SK-N-SH (cell line): Measurements from ENCODE around the gene TBX1. TPM values are rescaled to one million over a fixed set of nuclear protein-coding genes. Genes with fewer than 3 reads are reported as not detected.
A peak's percentile ranks its signal among the peaks of the same experiment; 100 is the strongest.

ENCODE experiments used
- CTCF ChIA-PET: fragments of 300-600, 350-600 bp; formaldehyde crosslinking; extraction: SDS; loops from one replicate; lab custom pipeline; 2021; lab: Yijun Ruan, JAX
- POLR2A ChIA-PET: fragments of 350-600 bp; sonication (Branson Sonifier 250); formaldehyde crosslinking; extraction: SDS; loops from one replicate; lab custom pipeline; 2020; ENCODE audit warnings: antibody characterized with exemption, inconsistent platforms; lab: Yijun Ruan, JAX
- DNase-seq: peaks from one replicate; pipeline ENCODE4 v3.0.0; 2012
- H2AFZ ChIP-seq: fragments of 200-600 bp; sonication (generic); 2 replicates; pipeline ENCODE4 v1.8.1; 2016; ENCODE audit warnings: antibody characterized with exemption, mild to moderate bottlenecking, low read depth
- H3F3A ChIP-seq: fragments of 200-600 bp; sonication (generic); replicated peaks from 2 replicates; pipeline ENCODE3; 2016; ENCODE audit warnings: antibody characterized with exemption, mild to moderate bottlenecking; ENCODE audit not compliant: insufficient read depth
- H3K27ac ChIP-seq, 2 experiments: fragments of 200-500 bp in 1 of 2; fragments of 200-600 bp in 1 of 2; sonication (Bioruptor generic) in 1 of 2; sonication (generic), shearing (Covaris generic) in 1 of 2; 2 replicates each; pipeline versions ENCODE4 v1.5.1 to v1.6.1; 2014 to 2016; ENCODE audit warnings: low read depth in 2 of 2, inconsistent platforms in 1 of 2, low read length in 1 of 2, mild to moderate bottlenecking in 1 of 2, mixed read lengths in 1 of 2
- H3K27me3 ChIP-seq: fragments of 200-600 bp; sonication (generic), shearing (Covaris generic); 2 replicates; pipeline ENCODE4 v1.6.1; 2016; ENCODE audit warnings: mixed run types; ENCODE audit not compliant: insufficient read depth
- H3K36me3 ChIP-seq, 2 experiments: fragments of 200-500 bp in 1 of 2; fragments of 200-600 bp in 1 of 2; sonication (Bioruptor generic) in 1 of 2; sonication (generic) in 1 of 2; replicated peaks in 1 of 2; 2 replicates each; pipeline versions ENCODE3 to v1.5.1; 2014 to 2016; ENCODE audit warnings: low read length in 1 of 2, mild to moderate bottlenecking in 1 of 2; ENCODE audit not compliant: insufficient read depth in 2 of 2, control insufficient read depth in 1 of 2
- H3K4me1 ChIP-seq, 2 experiments: fragments of 200-500 bp in 1 of 2; fragments of 200-600 bp in 1 of 2; sonication (Bioruptor generic) in 1 of 2; sonication (generic), shearing (Covaris generic) in 1 of 2; 2 replicates each; pipeline versions ENCODE4 v1.5.1 to v1.6.1; 2014 to 2016; ENCODE audit warnings: low read depth in 1 of 2, low read length in 1 of 2, mixed run types in 1 of 2; ENCODE audit not compliant: insufficient read depth in 2 of 2, control insufficient read depth in 1 of 2
- H3K4me2 ChIP-seq: fragments of 200-600 bp; sonication (generic), shearing (Covaris generic); 2 replicates; pipeline ENCODE4 v1.6.1; 2017; ENCODE audit warnings: mixed run types
- H3K4me3 ChIP-seq, 2 experiments: fragments of 200-500 bp in 1 of 2; fragments of 200-600 bp in 1 of 2; sonication (Bioruptor generic) in 1 of 2; sonication (generic), shearing (Covaris generic) in 1 of 2; 2 replicates each; pipeline versions ENCODE4 v1.5.1 to v1.8.1; 2014 to 2016; ENCODE audit warnings: low read depth in 2 of 2, inconsistent platforms in 1 of 2, low read length in 1 of 2, mild to moderate bottlenecking in 1 of 2, mixed read lengths in 1 of 2, moderate library complexity in 1 of 2
- H3K79me2 ChIP-seq: fragments of 200-600 bp; sonication (generic); 2 replicates; pipeline ENCODE4 v1.8.1; 2017; ENCODE audit warnings: mild to moderate bottlenecking; ENCODE audit not compliant: insufficient read depth
- H3K9ac ChIP-seq: fragments of 200-600 bp; sonication (generic); 2 replicates; pipeline ENCODE4 v1.6.1; 2017; ENCODE audit warnings: mixed run types
- H3K9me2 ChIP-seq: fragments of 200-600 bp; sonication (generic); 2 replicates; pipeline ENCODE4 v1.6.1; 2017; ENCODE audit warnings: mixed run types
- H3K9me3 ChIP-seq: fragments of 200-600 bp; sonication (generic); 2 replicates; pipeline ENCODE4 v1.6.1; 2017; ENCODE audit warnings: mixed run types, mild to moderate bottlenecking, moderate library complexity
- H4K20me1 ChIP-seq: fragments of 200-600 bp; sonication (generic); 2 replicates; pipeline ENCODE4 v1.6.1; 2017; ENCODE audit warnings: mild to moderate bottlenecking, mixed run types; ENCODE audit not compliant: insufficient read depth
- ELF1 ChIP-seq: IDR thresholded peaks from 2 replicates; pipeline ENCODE4 v1.4.0; 2012
- FOXM1 ChIP-seq: IDR thresholded peaks from 2 replicates; pipeline ENCODE4 v1.4.0; 2012; ENCODE audit warnings: low read depth, mild to moderate bottlenecking
- GATA2 ChIP-seq: sonication (generic); formaldehyde crosslinking; IDR thresholded peaks from 2 replicates; pipeline ENCODE4 v1.5.0; 2020; ENCODE audit warnings: mild to moderate bottlenecking, missing genetic modification reagents
- MEF2A ChIP-seq: IDR thresholded peaks from 2 replicates; pipeline ENCODE4 v1.4.0; 2012; ENCODE audit warnings: low read depth, borderline replicate concordance
- MXI1 ChIP-seq: IDR thresholded peaks from 2 replicates; pipeline ENCODE4 v1.6.1; 2012; ENCODE audit warnings: mild to moderate bottlenecking, low read depth, low read length, improper control_type of control experiment
- NFIC ChIP-seq: IDR thresholded peaks from 2 replicates; pipeline ENCODE4 v1.4.0; 2012; ENCODE audit warnings: borderline replicate concordance
- NRF1 ChIP-seq: IDR thresholded peaks from 2 replicates; pipeline ENCODE4 v1.6.1; 2012; ENCODE audit warnings: low read depth, mild to moderate bottlenecking, low read length
- RAD21 ChIP-seq: IDR thresholded peaks from 2 replicates; pipeline ENCODE4 v1.6.1; 2012; ENCODE audit warnings: mild to moderate bottlenecking, low read length
- SIN3A ChIP-seq: IDR thresholded peaks from 2 replicates; pipeline ENCODE4 v1.6.1; 2012; ENCODE audit warnings: low read depth, mild to moderate bottlenecking, low read length, moderate library complexity, borderline replicate concordance
- SMC3 ChIP-seq: IDR thresholded peaks from 2 replicates; pipeline ENCODE4 v1.6.1; 2012; ENCODE audit warnings: low read depth, low read length, improper control_type of control experiment
- TAF1 ChIP-seq: IDR thresholded peaks from 2 replicates; pipeline ENCODE4 v1.6.1; 2012; ENCODE audit warnings: low read depth, mild to moderate bottlenecking, low read length, moderate library complexity, borderline replicate concordance
- WGBS: methylation state at CpG from one replicate; pipeline ENCODE4 v1.1.6; 2017; ENCODE audit warnings: low lambda C conversion rate; 5-methylcytosine and 5-hydroxymethylcytosine counted together
- polyA plus RNA-seq, 3 experiments: library from polyadenylated mRNA; depleted of rRNA; stranded (reverse); fragments of >200 nt; gene quantifications; 2 replicates each; pipeline ENCODE4 v1.2.3, GENCODE V29; 2012
- TF ChIP-seq, protein P1 (sequence below): IDR thresholded peaks from 2 replicates; pipeline ENCODE4 v1.4.0; 2012; ENCODE audit warnings: low read depth, borderline replicate concordance
- TF ChIP-seq, protein P2 (sequence below): fragments of 200-600 bp; sonication (generic); IDR thresholded peaks from 2 replicates; pipeline ENCODE4 v1.6.1; 2017; ENCODE audit warnings: antibody characterized with exemption, mild to moderate bottlenecking, moderate library complexity
- TF ChIP-seq, protein P3 (sequence below): IDR thresholded peaks from 2 replicates; pipeline ENCODE4 v1.4.0; 2012; ENCODE audit warnings: low read depth

TBX1 gene
- polyA plus RNA-seq, 1 of the 3 experiments (the other 2 are of a cell fraction): not detected

DNA sequence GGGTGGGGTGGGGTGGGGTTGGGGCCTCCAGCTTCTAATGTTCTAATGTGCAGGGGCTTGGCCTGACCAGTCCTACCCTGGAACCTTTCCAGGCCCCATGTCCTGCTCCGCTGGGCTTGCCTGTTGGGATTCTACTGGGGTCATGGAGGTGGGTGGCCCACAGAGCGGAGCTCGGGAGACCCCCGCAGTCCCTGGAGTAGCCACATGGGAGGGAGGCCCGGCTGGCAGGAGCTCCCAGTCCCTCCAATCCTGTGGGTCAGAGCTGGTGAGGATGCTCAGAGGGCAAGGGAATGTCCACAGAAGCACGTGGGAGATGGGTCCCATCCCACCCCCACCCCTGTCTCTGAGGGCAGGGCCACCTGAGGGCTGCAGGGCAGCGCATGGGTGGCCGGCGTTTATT is 43.4 kb upstream of the TBX1 start:
- ChIA-PET POLR2A (interaction anchor here (1.0 to 1.1 kb wide), 2 partner anchors 20 to 54 kb away, joined by 3 read pairs; no protein-coding TSS in a partner anchor), CTCF (interaction anchor here (0.7 to 3.3 kb wide), 14 partner anchors 13 to 417 kb away, joined by 3 to 30 read pairs (median 4); no protein-coding TSS in a partner anchor)

DNA sequence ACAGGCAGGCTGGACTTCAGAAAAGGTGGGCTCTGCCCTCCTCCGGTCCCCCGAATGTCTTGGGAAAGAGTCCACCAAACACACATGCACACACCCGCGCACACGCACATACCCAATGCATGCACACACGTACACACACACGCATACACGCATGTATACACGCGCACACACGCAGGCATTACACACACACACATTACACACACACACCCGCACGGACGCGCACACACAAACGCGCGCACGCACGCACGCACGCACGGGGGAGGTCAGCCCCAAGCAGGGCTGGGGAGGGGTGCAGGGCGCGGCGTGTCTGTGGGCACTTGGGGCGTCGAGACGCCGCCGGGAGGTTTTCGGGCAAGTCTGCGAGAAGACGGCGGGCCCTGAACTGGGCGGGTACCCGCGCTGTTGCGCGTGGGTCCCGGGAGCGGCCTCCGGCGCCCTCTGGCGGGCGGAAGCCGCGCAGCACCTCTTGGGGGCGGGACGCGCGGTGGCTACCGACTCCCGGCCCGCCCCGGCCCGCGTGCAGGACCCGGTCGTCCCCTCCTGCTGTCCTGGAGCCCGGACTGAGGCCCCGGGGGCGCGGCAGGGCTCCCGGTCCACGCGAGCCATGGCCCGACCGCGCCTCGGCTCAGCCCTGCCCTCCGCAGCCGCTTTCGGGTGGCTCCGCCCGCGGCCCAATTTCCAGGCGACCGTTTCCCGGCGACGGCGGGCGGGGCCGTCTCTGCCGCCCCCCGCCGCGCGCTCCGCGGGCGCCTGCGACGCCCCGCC is 42.7 kb upstream of the TBX1 start:
- peak; percentile 97 for DNase-seq
- 76% methylated on average over 20 of the region's 96 CpGs for WGBS

More for the DNA sequence above, 43.4 kb upstream of the TBX1 start:
- WGBS: 96% methylated on average over 7 of the region's 9 CpGs
- TF ChIP-seq ELF1: no peak
- TF ChIP-seq, protein P1, sequence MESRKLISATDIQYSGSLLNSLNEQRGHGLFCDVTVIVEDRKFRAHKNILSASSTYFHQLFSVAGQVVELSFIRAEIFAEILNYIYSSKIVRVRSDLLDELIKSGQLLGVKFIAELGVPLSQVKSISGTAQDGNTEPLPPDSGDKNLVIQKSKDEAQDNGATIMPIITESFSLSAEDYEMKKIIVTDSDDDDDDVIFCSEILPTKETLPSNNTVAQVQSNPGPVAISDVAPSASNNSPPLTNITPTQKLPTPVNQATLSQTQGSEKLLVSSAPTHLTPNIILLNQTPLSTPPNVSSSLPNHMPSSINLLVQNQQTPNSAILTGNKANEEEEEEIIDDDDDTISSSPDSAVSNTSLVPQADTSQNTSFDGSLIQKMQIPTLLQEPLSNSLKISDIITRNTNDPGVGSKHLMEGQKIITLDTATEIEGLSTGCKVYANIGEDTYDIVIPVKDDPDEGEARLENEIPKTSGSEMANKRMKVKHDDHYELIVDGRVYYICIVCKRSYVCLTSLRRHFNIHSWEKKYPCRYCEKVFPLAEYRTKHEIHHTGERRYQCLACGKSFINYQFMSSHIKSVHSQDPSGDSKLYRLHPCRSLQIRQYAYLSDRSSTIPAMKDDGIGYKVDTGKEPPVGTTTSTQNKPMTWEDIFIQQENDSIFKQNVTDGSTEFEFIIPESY: no peak
- TF ChIP-seq, protein P2, sequence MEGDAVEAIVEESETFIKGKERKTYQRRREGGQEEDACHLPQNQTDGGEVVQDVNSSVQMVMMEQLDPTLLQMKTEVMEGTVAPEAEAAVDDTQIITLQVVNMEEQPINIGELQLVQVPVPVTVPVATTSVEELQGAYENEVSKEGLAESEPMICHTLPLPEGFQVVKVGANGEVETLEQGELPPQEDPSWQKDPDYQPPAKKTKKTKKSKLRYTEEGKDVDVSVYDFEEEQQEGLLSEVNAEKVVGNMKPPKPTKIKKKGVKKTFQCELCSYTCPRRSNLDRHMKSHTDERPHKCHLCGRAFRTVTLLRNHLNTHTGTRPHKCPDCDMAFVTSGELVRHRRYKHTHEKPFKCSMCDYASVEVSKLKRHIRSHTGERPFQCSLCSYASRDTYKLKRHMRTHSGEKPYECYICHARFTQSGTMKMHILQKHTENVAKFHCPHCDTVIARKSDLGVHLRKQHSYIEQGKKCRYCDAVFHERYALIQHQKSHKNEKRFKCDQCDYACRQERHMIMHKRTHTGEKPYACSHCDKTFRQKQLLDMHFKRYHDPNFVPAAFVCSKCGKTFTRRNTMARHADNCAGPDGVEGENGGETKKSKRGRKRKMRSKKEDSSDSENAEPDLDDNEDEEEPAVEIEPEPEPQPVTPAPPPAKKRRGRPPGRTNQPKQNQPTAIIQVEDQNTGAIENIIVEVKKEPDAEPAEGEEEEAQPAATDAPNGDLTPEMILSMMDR: no peak
- no peak for TF ChIP-seq NFIC
- TF ChIP-seq TAF1: no peak
- TF ChIP-seq MEF2A: no peak
- no peak for TF ChIP-seq FOXM1
- Histone ChIP-seq H3K4me1 (peaks cover 0 to 42% of the 10 kb centered on the region in 2 experiments; a peak in 1 of 4 replicates), H3K27me3 (no peaks in the 10 kb centered on the region), H3K79me2 (no peaks in the 10 kb centered on the region), H3K9me3 (no peaks in the 10 kb centered on the region), H3K9me2 (no peaks in the 10 kb centered on the region), H3F3A (no peaks in the 10 kb centered on the region), H4K20me1 (no peaks in the 10 kb centered on the region), H3K27ac (peak overlapping the region in 1 of 2 experiments; percentile 18; a peak in 2 of 4 replicates), H2AFZ (no peak overlapping the region), H3K4me3 (no peak overlapping the region), H3K9ac (no peak overlapping the region), H3K36me3 (peaks cover 0 to 5% of the 10 kb centered on the region in 2 experiments), H3K4me2 (no peak overlapping the region)
- peak; percentile 62 for DNase-seq

More for the DNA sequence above, 42.7 kb upstream of the TBX1 start:
- ChIA-PET CTCF (interaction anchor here (0.6 to 3.9 kb wide), 24 partner anchors 12 to 216 kb away, joined by 3 to 30 read pairs (median 4); no protein-coding TSS in a partner anchor), POLR2A (interaction anchor here (1.0 to 1.1 kb wide), 2 partner anchors 21 to 54 kb away, joined by 3 read pairs; no protein-coding TSS in a partner anchor)
- H3K4me2 ChIP-seq: peak overlapping the region; percentile 81
- peaks cover 0 to 42% of the 10 kb centered on the region in 2 experiments; a peak in 1 of 4 replicates for H3K4me1 ChIP-seq
- peaks cover 0 to 5% of the 10 kb centered on the region in 2 experiments for H3K36me3 ChIP-seq
- H3K27ac ChIP-seq: peak overlapping the region in 1 of 2 experiments; percentile 56; a peak in 1 of 4 replicates
- no peaks in the 10 kb centered on the region for H3K9me3 ChIP-seq
- H3F3A ChIP-seq: no peaks in the 10 kb centered on the region
- H3K4me3 ChIP-seq: peak overlapping the region; percentile 62 to 67
- no peaks in the 10 kb centered on the region for H3K27me3 ChIP-seq
- TF ChIP-seq ELF1 (no peak), SMC3 (peak; percentile 69), NRF1 (peak; percentile 26; the same call in 1 of the 2 replicates), SIN3A (no peak), GATA2 (CRISPR knock-in tag) (0 out of 2 replicates have a peak, but pooled peaks have one; percentile 11), RAD21 (peak; percentile 75), MXI1 (peak; percentile 56; the same call in 1 of the 2 replicates)
- TF ChIP-seq, protein P2: peak; percentile 64
- TF ChIP-seq, protein P3, sequence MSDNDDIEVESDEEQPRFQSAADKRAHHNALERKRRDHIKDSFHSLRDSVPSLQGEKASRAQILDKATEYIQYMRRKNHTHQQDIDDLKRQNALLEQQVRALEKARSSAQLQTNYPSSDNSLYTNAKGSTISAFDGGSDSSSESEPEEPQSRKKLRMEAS: peak; percentile 43; the same call in 1 of the 2 replicates
- no peaks in the 10 kb centered on the region for H3K9me2 ChIP-seq
- peak overlapping the region; percentile 43; the same call in 1 of the 2 replicates for H3K9ac ChIP-seq
- H3K79me2 ChIP-seq: no peaks in the 10 kb centered on the region
- H2AFZ ChIP-seq: peak overlapping the region; percentile 76; the same call in 1 of the 2 replicates
- no peaks in the 10 kb centered on the region for H4K20me1 ChIP-seq
